DOHH2 (cell line): ENCODE measurements around the gene GHR.

Experiments
- H3F3A ChIP-seq: fragments of 200-600 bp; sonication (generic), shearing (Covaris generic); 2 replicates; pipeline ENCODE4 v1.6.0; 2016; ENCODE audit warnings: antibody characterized with exemption, mild to moderate bottlenecking; ENCODE audit not compliant: control insufficient read depth, insufficient read depth
- H3K27ac ChIP-seq: fragments of 200-600 bp; sonication (generic); 2 replicates; pipeline ENCODE4 v1.5.1; 2014; ENCODE audit warnings: low read depth, mild to moderate bottlenecking, low read length, moderate library complexity
- H3K27me3 ChIP-seq: fragments of 200-600 bp; sonication (generic); 2 replicates; pipeline ENCODE4 v1.6.1; 2014; ENCODE audit warnings: mild to moderate bottlenecking, low read length, mixed read lengths; ENCODE audit not compliant: control insufficient read depth
- H3K36me3 ChIP-seq: fragments of 200-600 bp; sonication (generic); 2 replicates; pipeline ENCODE4 v1.6.1; 2014; ENCODE audit warnings: mild to moderate bottlenecking, low read length, moderate library complexity, mixed read lengths; ENCODE audit not compliant: control insufficient read depth
- H3K4me1 ChIP-seq: fragments of 200-600 bp; sonication (generic); 2 replicates; pipeline ENCODE4 v1.6.1; 2014; ENCODE audit warnings: mild to moderate bottlenecking, low read length, mixed read lengths; ENCODE audit not compliant: control insufficient read depth
- H3K4me2 ChIP-seq: fragments of 200-600 bp; sonication (generic); 2 replicates; pipeline ENCODE4 v1.6.0; 2014; ENCODE audit warnings: mild to moderate bottlenecking, low read length, moderate library complexity
- H3K4me3 ChIP-seq: fragments of 200-600 bp; sonication (generic); 2 replicates; pipeline ENCODE4 v1.5.1; 2014; ENCODE audit warnings: mild to moderate bottlenecking, low read length, mixed read lengths
- H3K79me2 ChIP-seq: fragments of 200-600 bp; sonication (generic); 2 replicates; pipeline ENCODE4 v1.6.1; 2014; ENCODE audit warnings: mild to moderate bottlenecking, low read length, mixed read lengths; ENCODE audit not compliant: control insufficient read depth
- H3K9me2 ChIP-seq: fragments of 200-600 bp; sonication (generic); replicated peaks from 2 replicates; pipeline ENCODE4 v1.6.1; 2014; ENCODE audit warnings: mild to moderate bottlenecking, low read length, mixed read lengths; ENCODE audit not compliant: control insufficient read depth
- H3K9me3 ChIP-seq: fragments of 200-600 bp; sonication (generic); 2 replicates; pipeline ENCODE4 v1.6.1; 2014; ENCODE audit warnings: antibody characterized with exemption, low read length, mixed read lengths; ENCODE audit not compliant: control insufficient read depth, insufficient read depth
- H4K20me1 ChIP-seq: fragments of 200-600 bp; sonication (generic); 2 replicates; pipeline ENCODE4 v1.6.0; 2014; ENCODE audit warnings: low read depth, mild to moderate bottlenecking, antibody characterized with exemption, low read length, moderate library complexity; ENCODE audit not compliant: control insufficient read depth, insufficient read depth
- CTCF ChIP-seq: fragments of 200-600 bp; sonication (generic); IDR thresholded peaks from one replicate; pipeline ENCODE4 v1.5.1; 2014; ENCODE audit warnings: antibody characterized with exemption, mild to moderate bottlenecking, low read depth, low read length; ENCODE audit not compliant: poor library complexity, severe bottlenecking
- EZH2phosphoT487 ChIP-seq: fragments of 200-600 bp; sonication (generic); IDR thresholded peaks from 2 replicates; pipeline ENCODE4 v1.6.1; 2017; ENCODE audit warnings: borderline replicate concordance, mild to moderate bottlenecking, antibody characterized with exemption, low read length, moderate library complexity, mixed read lengths

Gene GHR

GRCh38 chr5:42596817-42597216 lies 173.6 kb downstream of the GHR start:
- no peaks in the 10 kb centered on the region for H3K79me2 ChIP-seq
- H3K27ac ChIP-seq, result no peak overlapping the region
- H3K9me2 ChIP-seq, result no peaks in the 10 kb centered on the region
- H3K4me2 ChIP-seq, result no peak overlapping the region
- H3K9me3 ChIP-seq, result 0 out of 2 replicates have a peak, but pooled peaks cover 2% of the 10 kb centered on the region
- no peaks in the 10 kb centered on the region for H3K4me1 ChIP-seq
- H3K27me3 ChIP-seq, result no peaks in the 10 kb centered on the region
- TF ChIP-seq CTCF (no peak), EZH2phosphoT487 (no peak)
- no peaks in the 10 kb centered on the region for H4K20me1 ChIP-seq
- no peaks in the 10 kb centered on the region for H3K36me3 ChIP-seq
- no peak overlapping the region for H3K4me3 ChIP-seq
- no peaks in the 10 kb centered on the region for H3F3A ChIP-seq

- no peaks in the 10 kb centered on the region for H3K9me2 ChIP-seq
- no peaks in the 10 kb centered on the region for H4K20me1 ChIP-seq
- H3K27me3 ChIP-seq, result no peaks in the 10 kb centered on the region
- H3K9me3 ChIP-seq, result 0 out of 2 replicates have a peak, but pooled peaks cover 1% of the 10 kb centered on the region
- no peak overlapping the region for H3K4me3 ChIP-seq
- no peaks in the 10 kb centered on the region for H3K36me3 ChIP-seq
- H3K4me2 ChIP-seq, result no peak overlapping the region
- H3K4me1 ChIP-seq, result no peaks in the 10 kb centered on the region
- H3F3A ChIP-seq, result no peaks in the 10 kb centered on the region
- TF ChIP-seq CTCF (no peak), EZH2phosphoT487 (no peak)
- no peak overlapping the region for H3K27ac ChIP-seq
- no peaks in the 10 kb centered on the region for H3K79me2 ChIP-seq
Observed at GRCh38 chr5:42597318-42597937, 174.2 kb downstream of the GHR start.

GRCh38 chr5:42598311-42598710 lies 175.1 kb downstream of the GHR start:
- H3K9me2 ChIP-seq, result no peaks in the 10 kb centered on the region
- no peak overlapping the region for H3K4me2 ChIP-seq
- H3K79me2 ChIP-seq, result no peaks in the 10 kb centered on the region
- H3K36me3 ChIP-seq, result no peaks in the 10 kb centered on the region
- H3K9me3 ChIP-seq, result no peaks in the 10 kb centered on the region
- H3F3A ChIP-seq, result no peaks in the 10 kb centered on the region
- H3K27me3 ChIP-seq, result no peaks in the 10 kb centered on the region
- no peaks in the 10 kb centered on the region for H4K20me1 ChIP-seq
- TF ChIP-seq EZH2phosphoT487 (no peak), CTCF (no peak)
- no peak overlapping the region for H3K27ac ChIP-seq
- H3K4me3 ChIP-seq, result no peak overlapping the region
- H3K4me1 ChIP-seq, result no peaks in the 10 kb centered on the region
